Loucy (cell line): ENCODE measurements around the gene FHIT.

Source experiments
- H2AFZ ChIP-seq: fragments of 200-600 bp; sonication (generic); 2 replicates; pipeline ENCODE4 v1.6.0; 2016; ENCODE audit warnings: antibody characterized with exemption, mild to moderate bottlenecking, low read length, moderate library complexity
- H3F3A ChIP-seq: fragments of 200-600 bp; 2 replicates; pipeline ENCODE4 v1.6.0; 2016; ENCODE audit warnings: antibody characterized with exemption, low read depth, mild to moderate bottlenecking
- H3K27me3 ChIP-seq: fragments of 200-600 bp; sonication (generic); 2 replicates; pipeline ENCODE4 v1.6.1; 2014; ENCODE audit warnings: low read length, mild to moderate bottlenecking; ENCODE audit not compliant: insufficient read depth, poor library complexity, severe bottlenecking
- H3K36me3 ChIP-seq: fragments of 200-600 bp; sonication (generic); 2 replicates; pipeline ENCODE4 v1.6.1; 2016; ENCODE audit warnings: low read length; ENCODE audit not compliant: insufficient read depth
- H3K4me1 ChIP-seq: fragments of 200-600 bp; sonication (generic); 2 replicates; pipeline ENCODE4 v1.5.1; 2014; ENCODE audit warnings: low read length, mild to moderate bottlenecking; ENCODE audit not compliant: insufficient read depth, poor library complexity, severe bottlenecking
- H3K4me2 ChIP-seq: fragments of 200-600 bp; sonication (generic); 2 replicates; pipeline ENCODE4 v1.6.0; 2014; ENCODE audit warnings: antibody characterized with exemption, low read length, low read depth, mild to moderate bottlenecking; ENCODE audit not compliant: poor library complexity, severe bottlenecking
- H3K4me3 ChIP-seq: fragments of 200-600 bp; sonication (generic); 2 replicates; pipeline ENCODE4 v1.5.1; 2014; ENCODE audit warnings: low read length, mild to moderate bottlenecking, mixed read lengths; ENCODE audit not compliant: poor library complexity, severe bottlenecking
- H3K79me2 ChIP-seq: fragments of 200-600 bp; sonication (generic); 2 replicates; pipeline ENCODE4 v1.6.1; 2014; ENCODE audit warnings: low read length; ENCODE audit not compliant: insufficient read depth
- H3K9ac ChIP-seq: fragments of 200-600 bp; sonication (generic); 2 replicates; pipeline ENCODE4 v1.6.0; 2014; ENCODE audit warnings: mild to moderate bottlenecking, low read depth, low read length, moderate library complexity; ENCODE audit not compliant: poor library complexity, severe bottlenecking
- H3K9me2 ChIP-seq: fragments of 200-600 bp; sonication (generic); replicated peaks from 2 replicates; pipeline ENCODE4 v1.6.1; 2016; ENCODE audit warnings: low read depth, low read length, mixed read lengths
- H3K9me3 ChIP-seq: fragments of 200-600 bp; sonication (generic); 2 replicates; pipeline ENCODE4 v1.6.1; 2014; ENCODE audit warnings: mild to moderate bottlenecking, antibody characterized with exemption, low read length, low read depth; ENCODE audit not compliant: insufficient read depth
- H4K20me1 ChIP-seq: fragments of 200-600 bp; sonication (generic); 2 replicates; pipeline ENCODE4 v1.6.0; 2014; ENCODE audit warnings: antibody characterized with exemption, low read length, mild to moderate bottlenecking; ENCODE audit not compliant: insufficient read depth, poor library complexity, severe bottlenecking
- EZH2phosphoT487 ChIP-seq: fragments of 200-600 bp; IDR thresholded peaks from 2 replicates; pipeline ENCODE4 v1.6.1; 2018; ENCODE audit warnings: antibody characterized with exemption, mild to moderate bottlenecking, moderate library complexity, borderline replicate concordance
- TF ChIP-seq, protein P1 (sequence below): fragments of 200-600 bp; sonication (generic); conservative IDR thresholded peaks from 2 replicates; pipeline ENCODE4 v1.5.1; 2014; ENCODE audit warnings: mild to moderate bottlenecking, antibody characterized with exemption, low read length

FHIT gene

DNA sequence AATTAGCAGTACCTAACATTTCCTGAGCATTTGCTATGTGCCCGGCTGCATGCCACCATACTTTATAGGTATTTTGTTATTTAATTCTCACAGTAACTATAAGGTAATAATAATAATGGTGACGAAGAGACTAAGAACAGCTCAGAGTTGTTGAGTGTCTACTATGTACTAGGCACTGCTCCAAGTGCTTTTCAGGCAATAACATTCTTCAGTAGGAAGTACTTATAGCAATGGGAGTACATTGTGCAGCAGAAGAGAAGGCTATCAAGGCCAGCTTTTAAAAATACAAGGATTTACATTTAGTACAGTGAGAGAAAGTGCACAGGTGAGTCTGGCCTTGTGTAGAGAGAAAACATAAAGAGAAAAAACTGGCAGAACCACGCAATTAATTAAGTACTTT, 647.4 kb downstream of the FHIT start:
- Histone ChIP-seq H4K20me1 (no peaks in the 10 kb centered on the region), H3K9me3 (no peaks in the 10 kb centered on the region), H2AFZ (no peak overlapping the region), H3F3A (no peaks in the 10 kb centered on the region), H3K4me1 (peaks cover 6% of the 10 kb centered on the region), H3K27me3 (no peaks in the 10 kb centered on the region), H3K36me3 (no peaks in the 10 kb centered on the region), H3K4me3 (no peak overlapping the region), H3K4me2 (no peak overlapping the region), H3K9me2 (no peaks in the 10 kb centered on the region), H3K79me2 (no peaks in the 10 kb centered on the region), H3K9ac (no peak overlapping the region)
- TF ChIP-seq EZH2phosphoT487 = no peak
- TF ChIP-seq, protein P1, sequence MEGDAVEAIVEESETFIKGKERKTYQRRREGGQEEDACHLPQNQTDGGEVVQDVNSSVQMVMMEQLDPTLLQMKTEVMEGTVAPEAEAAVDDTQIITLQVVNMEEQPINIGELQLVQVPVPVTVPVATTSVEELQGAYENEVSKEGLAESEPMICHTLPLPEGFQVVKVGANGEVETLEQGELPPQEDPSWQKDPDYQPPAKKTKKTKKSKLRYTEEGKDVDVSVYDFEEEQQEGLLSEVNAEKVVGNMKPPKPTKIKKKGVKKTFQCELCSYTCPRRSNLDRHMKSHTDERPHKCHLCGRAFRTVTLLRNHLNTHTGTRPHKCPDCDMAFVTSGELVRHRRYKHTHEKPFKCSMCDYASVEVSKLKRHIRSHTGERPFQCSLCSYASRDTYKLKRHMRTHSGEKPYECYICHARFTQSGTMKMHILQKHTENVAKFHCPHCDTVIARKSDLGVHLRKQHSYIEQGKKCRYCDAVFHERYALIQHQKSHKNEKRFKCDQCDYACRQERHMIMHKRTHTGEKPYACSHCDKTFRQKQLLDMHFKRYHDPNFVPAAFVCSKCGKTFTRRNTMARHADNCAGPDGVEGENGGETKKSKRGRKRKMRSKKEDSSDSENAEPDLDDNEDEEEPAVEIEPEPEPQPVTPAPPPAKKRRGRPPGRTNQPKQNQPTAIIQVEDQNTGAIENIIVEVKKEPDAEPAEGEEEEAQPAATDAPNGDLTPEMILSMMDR = no peak

- no peak for TF ChIP-seq EZH2phosphoT487
- TF ChIP-seq, protein P1 = no peak
- peak overlapping the region; percentile 8 for H3K4me2 ChIP-seq
Observed at GRCh38 chr3:60600848-60601247, 650.4 kb downstream of the FHIT start.

GRCh38 chr3:60599586-60599985, 651.7 kb downstream of the FHIT start:
- H3K9me2 ChIP-seq = no peaks in the 10 kb centered on the region
- H3K27me3 ChIP-seq = no peaks in the 10 kb centered on the region
- H3K9me3 ChIP-seq = no peaks in the 10 kb centered on the region
- TF ChIP-seq, protein P1 = no peak
- no peak for TF ChIP-seq EZH2phosphoT487
- no peaks in the 10 kb centered on the region for H3K79me2 ChIP-seq
- H3K4me1 ChIP-seq = peaks cover 6% of the 10 kb centered on the region
- no peak overlapping the region for H3K9ac ChIP-seq
- no peaks in the 10 kb centered on the region for H3F3A ChIP-seq
- no peak overlapping the region for H3K4me2 ChIP-seq
- no peaks in the 10 kb centered on the region for H4K20me1 ChIP-seq
- H3K4me3 ChIP-seq = no peak overlapping the region
- no peaks in the 10 kb centered on the region for H3K36me3 ChIP-seq
- H2AFZ ChIP-seq = no peak overlapping the region

More at GRCh38 chr3:60600848-60601247, 650.4 kb downstream of the FHIT start:
- H3F3A ChIP-seq = no peaks in the 10 kb centered on the region
- no peak overlapping the region for H3K4me3 ChIP-seq
- H3K36me3 ChIP-seq = no peaks in the 10 kb centered on the region
- peaks cover 6% of the 10 kb centered on the region for H3K4me1 ChIP-seq
- 0 out of 2 replicates have a peak overlapping the region, but pooled peaks have one; percentile 8 for H2AFZ ChIP-seq
- H3K27me3 ChIP-seq = no peaks in the 10 kb centered on the region
- no peaks in the 10 kb centered on the region for H4K20me1 ChIP-seq
- no peaks in the 10 kb centered on the region for H3K9me3 ChIP-seq
- no peaks in the 10 kb centered on the region for H3K79me2 ChIP-seq
- no peak overlapping the region for H3K9ac ChIP-seq
- no peaks in the 10 kb centered on the region for H3K9me2 ChIP-seq
